GM10248 (cell line): ENCODE measurements around the gene HAND1.

Experiments used
- CTCF ChIA-PET: fragments of 300-600 bp; sonication (Branson Sonifier 250); formaldehyde crosslinking; extraction: SDS; loops from one replicate; lab custom pipeline; 2021; ENCODE audit warnings: antibody characterized with exemption; lab: Yijun Ruan, JAX
- POLR2A ChIA-PET: fragments of 350-650 bp; sonication (Branson Sonifier 250); formaldehyde crosslinking; extraction: SDS; loops from one replicate; lab custom pipeline; 2020; ENCODE audit warnings: antibody characterized with exemption; lab: Yijun Ruan, JAX
- DNase-seq: peaks from one replicate; pipeline ENCODE4 v3.0.0; 2012; ENCODE audit errors: extremely low spot score
- CTCF ChIP-seq: IDR thresholded peaks from 2 replicates; pipeline ENCODE4 v1.5.1; 2012; ENCODE audit warnings: mild to moderate bottlenecking, low read depth; ENCODE audit errors: extremely low read depth, missing control alignments, control extremely low read depth

The HAND1 gene

DNA sequence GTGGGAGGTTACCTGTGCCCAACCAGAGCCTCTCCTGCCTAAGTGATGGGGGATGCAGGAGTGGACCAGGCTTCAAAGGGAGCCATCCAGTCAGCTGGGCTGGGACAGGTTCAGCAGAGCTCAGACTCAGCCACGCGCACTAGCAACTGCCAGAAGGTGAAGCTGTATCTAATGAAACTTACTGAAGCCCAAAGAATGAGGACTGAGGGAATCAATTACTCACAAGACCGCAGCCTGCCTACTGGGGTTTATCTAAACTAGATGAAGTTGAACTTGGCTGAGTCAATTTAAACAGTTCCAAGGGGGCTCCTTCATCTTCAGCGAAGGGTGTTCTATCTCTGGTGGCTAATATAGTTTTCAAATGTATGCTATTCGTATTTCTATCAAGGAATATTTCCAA, 11.4 kb downstream of the HAND1 start:
- no peak for TF ChIP-seq CTCF
- ChIA-PET POLR2A (no interaction called here), CTCF (interaction anchor here (0.6 to 11.7 kb wide), 33 partner anchors 9 to 492 kb away, joined by 3 to 165 read pairs (median 6); no protein-coding TSS in a partner anchor)
- no peak for DNase-seq

GRCh38 chr5:154466147-154466546, 11.9 kb downstream of the HAND1 start:
- ChIA-PET POLR2A (no interaction called here), CTCF (interaction anchor here (0.6 to 11.7 kb wide), 25 partner anchors 8 to 491 kb away, joined by 3 to 165 read pairs (median 6); no protein-coding TSS in a partner anchor)
- no peak for DNase-seq
- no peak for TF ChIP-seq CTCF

GRCh38 chr5:154465169-154465568, 12.9 kb downstream of the HAND1 start:
- no peak for DNase-seq
- POLR2A ChIA-PET = no interaction called here
- CTCF ChIA-PET = interaction anchor here (2.0 to 11.7 kb wide), 6 partner anchors 13 to 490 kb away, joined by 8 to 165 read pairs (median 13); no protein-coding TSS in a partner anchor
- TF ChIP-seq CTCF = no peak

DNA sequence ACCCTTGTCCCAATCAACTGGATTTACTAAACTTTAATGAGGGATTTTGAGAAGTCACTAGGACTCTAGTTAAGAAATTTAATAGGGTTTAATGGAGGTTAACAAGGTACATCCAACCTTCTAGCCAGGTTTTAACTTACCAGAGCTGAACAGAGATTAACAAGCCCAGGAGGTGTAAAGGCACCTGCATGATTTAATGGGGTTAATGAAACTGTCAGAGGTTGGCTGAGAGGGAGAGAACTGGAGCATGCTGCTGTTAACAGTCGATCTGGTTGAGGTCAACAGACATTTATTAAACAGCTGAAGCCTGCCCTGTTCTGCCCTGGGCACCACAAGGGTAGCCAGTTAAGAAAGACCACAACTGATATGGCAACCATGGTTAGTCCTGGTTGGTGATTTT, 13.6 kb downstream of the HAND1 start:
- ChIA-PET POLR2A (no interaction called here), CTCF (interaction anchor here (5.3 to 11.7 kb wide), 2 partner anchors 14 to 145 kb away, joined by 38 to 165 read pairs; no protein-coding TSS in a partner anchor)
- no peak for DNase-seq
- no peak for TF ChIP-seq CTCF

GRCh38 chr5:154461531-154461930, 16.5 kb downstream of the HAND1 start:
- peak; percentile 20 for TF ChIP-seq CTCF
- DNase-seq = no peak
- ChIA-PET POLR2A (no interaction called here), CTCF (interaction anchor here (0.9 to 11.7 kb wide), 10 partner anchors 9 to 393 kb away, joined by 3 to 165 read pairs (median 4); no protein-coding TSS in a partner anchor)

DNA sequence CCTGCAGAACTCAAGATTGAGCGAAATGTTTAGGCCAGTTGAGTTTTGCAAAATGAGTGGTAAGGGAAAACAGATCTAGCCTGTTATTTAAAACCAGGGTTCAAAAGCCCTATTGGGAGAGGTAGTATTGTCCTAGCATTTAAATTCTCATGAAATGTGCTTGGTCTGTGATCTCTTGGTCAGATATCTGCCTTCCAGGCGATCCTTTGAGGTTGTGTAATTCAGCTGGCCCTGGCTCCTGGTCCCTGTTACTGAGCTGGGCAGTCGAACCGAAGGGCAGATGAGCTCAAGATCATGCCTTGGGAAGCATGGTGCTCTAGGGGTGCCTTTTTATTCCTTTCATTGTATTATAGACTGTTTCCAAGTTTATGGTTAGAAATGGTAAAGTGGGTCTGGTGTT, 17.9 kb downstream of the HAND1 start:
- TF ChIP-seq CTCF = no peak
- POLR2A ChIA-PET = no interaction called here

DNA sequence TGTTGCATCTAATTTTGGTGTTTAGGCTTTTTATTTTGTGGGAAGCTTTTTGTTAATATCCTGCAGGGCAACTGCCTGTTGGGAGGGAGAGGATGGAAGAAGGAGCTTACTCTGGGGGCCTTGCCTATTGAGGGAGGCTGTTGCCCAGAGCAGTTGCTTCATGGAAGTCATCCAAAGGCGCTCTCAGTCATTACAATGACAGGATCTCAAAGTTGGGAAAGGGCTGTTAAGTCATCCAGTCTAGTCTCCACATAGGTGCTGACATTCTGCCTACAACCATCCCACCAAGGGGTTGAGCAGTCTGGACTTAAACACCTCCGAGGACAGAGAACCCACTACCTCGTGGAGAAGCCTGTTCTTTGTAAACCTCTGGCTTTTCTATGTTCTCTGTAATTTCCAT, 19.0 kb downstream of the HAND1 start:
- POLR2A ChIA-PET = no interaction called here
- CTCF ChIA-PET = interaction anchor here (1.6 to 4.3 kb wide), 2 partner anchors 8 to 151 kb away, joined by 4 to 25 read pairs; no protein-coding TSS in a partner anchor
- no peak for TF ChIP-seq CTCF
- no peak for DNase-seq

More for the DNA sequence above, 17.9 kb downstream of the HAND1 start:
- CTCF ChIA-PET = interaction anchor here (1.3 to 5.3 kb wide), 2 partner anchors 10 to 151 kb away, joined by 4 to 38 read pairs; no protein-coding TSS in a partner anchor
- no peak for DNase-seq
